Gastroesophageal sphincter (tissue), 4 donors: ENCODE results near the gene WDR47. TPM values are rescaled to one million over a fixed set of nuclear protein-coding genes. Genes with fewer than 3 reads are reported as not detected.
A peak's percentile ranks its signal among the peaks of the same experiment; 100 is the strongest.

Source experiments
- ATAC-seq: fragments of 150-250 bp; one replicate; pipeline ENCODE4 v1.9.1; 2016; ENCODE audit warnings: mild to moderate bottlenecking, moderate library complexity
- H3K27ac ChIP-seq, 4 donors: fragments of 200-600 bp; sonication (generic) in 3 of 4; 1 replicate in 3 of 4; 2 replicates in 1 of 4; pipeline ENCODE4 v1.5.1; 2016 to 2019
- H3K27me3 ChIP-seq: fragments of 200-600 bp; sonication (generic); one replicate; pipeline ENCODE4 v1.5.1; 2019
- H3K36me3 ChIP-seq, 2 donors: fragments of 200-600 bp; sonication (generic); one replicate each; pipeline ENCODE4 v1.5.1; 2019; ENCODE audit warnings: control low read depth in 1 of 2
- H3K4me1 ChIP-seq, 3 donors: fragments of 200-600 bp; sonication (generic); 1 replicate in 2 of 3; 2 replicates in 1 of 3; pipeline ENCODE4 v1.5.1; 2016 to 2019; ENCODE audit warnings: control low read depth in 2 of 3
- H3K4me3 ChIP-seq, 2 donors: fragments of 200-600 bp; sonication (generic); one replicate each; pipeline ENCODE4 v1.5.1; 2019; ENCODE audit warnings: mild to moderate bottlenecking in 1 of 2, moderate library complexity in 1 of 2
- H3K9me3 ChIP-seq, 3 donors: fragments of 200-600 bp; sonication (generic); one replicate each; pipeline ENCODE4 v1.5.1; 2017 to 2019; ENCODE audit warnings: control low read depth in 2 of 3
- EP300 ChIP-seq: sonication (generic); formaldehyde crosslinking; IDR thresholded peaks from one replicate; pipeline ENCODE4 v1.6.1; 2017; ENCODE audit warnings: antibody characterized with exemption, mild to moderate bottlenecking
- POLR2A ChIP-seq, 2 donors: fragments of 450-650 bp; IDR thresholded peaks; one replicate each; pipeline ENCODE4 v1.6.1; 2017; ENCODE audit warnings: antibody characterized with exemption in 2 of 2, mild to moderate bottlenecking in 2 of 2, moderate library complexity in 1 of 2
- POLR2AphosphoS5 ChIP-seq: sonication (generic); formaldehyde crosslinking; IDR thresholded peaks from one replicate; pipeline ENCODE4 v1.6.1; 2017; ENCODE audit warnings: antibody characterized with exemption
- WGBS, 2 donors: methylation state at CpG; one replicate each; pipeline ENCODE4 v1.1.5; 2018; ENCODE audit warnings: low coverage in 1 of 2; 5-methylcytosine and 5-hydroxymethylcytosine counted together
- total RNA-seq, 4 donors: library from RNA; depleted of rRNA; stranded (reverse); fragments of >200 nt; gene quantifications; one replicate each; pipeline ENCODE4 v1.1.0, GENCODE V29; 2016
- TF ChIP-seq, protein P1 (sequence below), 4 experiments: fragments of 200-600 bp in 2 of 4; fragments of 450-650 bp in 2 of 4; sonication (generic) in 1 of 4; IDR thresholded peaks; one replicate each; pipeline ENCODE4 v1.5.1; 2017 to 2019; ENCODE audit warnings: antibody characterized with exemption in 4 of 4, mild to moderate bottlenecking in 2 of 4, moderate library complexity in 2 of 4

WDR47 gene
- total RNA-seq, 4 donors from 2014 or later: 19.7 to 31.3 (median 25.1) TPM

GRCh38 chr1:108961752-108962486 is 80.0 kb downstream of the WDR47 start:
- Histone ChIP-seq H3K9me3 (no peaks in the 10 kb centered on the region), H3K27me3 (no peaks in the 10 kb centered on the region), H3K36me3 (peaks cover 0 to 22% of the 10 kb centered on the region in 2 donors), H3K27ac (peak overlapping the region; percentile 88 to 99 (median 92)), H3K4me1 (peaks cover 0 to 62% (median 8%) of the 10 kb centered on the region in 3 donors), H3K4me3 (peak overlapping the region; percentile 58 to 85)
- no peak for TF ChIP-seq POLR2AphosphoS5
- TF ChIP-seq EP300: no peak
- TF ChIP-seq, protein P1, sequence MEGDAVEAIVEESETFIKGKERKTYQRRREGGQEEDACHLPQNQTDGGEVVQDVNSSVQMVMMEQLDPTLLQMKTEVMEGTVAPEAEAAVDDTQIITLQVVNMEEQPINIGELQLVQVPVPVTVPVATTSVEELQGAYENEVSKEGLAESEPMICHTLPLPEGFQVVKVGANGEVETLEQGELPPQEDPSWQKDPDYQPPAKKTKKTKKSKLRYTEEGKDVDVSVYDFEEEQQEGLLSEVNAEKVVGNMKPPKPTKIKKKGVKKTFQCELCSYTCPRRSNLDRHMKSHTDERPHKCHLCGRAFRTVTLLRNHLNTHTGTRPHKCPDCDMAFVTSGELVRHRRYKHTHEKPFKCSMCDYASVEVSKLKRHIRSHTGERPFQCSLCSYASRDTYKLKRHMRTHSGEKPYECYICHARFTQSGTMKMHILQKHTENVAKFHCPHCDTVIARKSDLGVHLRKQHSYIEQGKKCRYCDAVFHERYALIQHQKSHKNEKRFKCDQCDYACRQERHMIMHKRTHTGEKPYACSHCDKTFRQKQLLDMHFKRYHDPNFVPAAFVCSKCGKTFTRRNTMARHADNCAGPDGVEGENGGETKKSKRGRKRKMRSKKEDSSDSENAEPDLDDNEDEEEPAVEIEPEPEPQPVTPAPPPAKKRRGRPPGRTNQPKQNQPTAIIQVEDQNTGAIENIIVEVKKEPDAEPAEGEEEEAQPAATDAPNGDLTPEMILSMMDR (IDR thresholded peaks at IDR 0.05): no peak
- TF ChIP-seq POLR2A (IDR thresholded peaks at IDR 0.05): no peak
- no peak for ATAC-seq
- 89 to 90% methylated on average over 10 to 15 of the region's 15 CpGs for WGBS, 2 donors

DNA sequence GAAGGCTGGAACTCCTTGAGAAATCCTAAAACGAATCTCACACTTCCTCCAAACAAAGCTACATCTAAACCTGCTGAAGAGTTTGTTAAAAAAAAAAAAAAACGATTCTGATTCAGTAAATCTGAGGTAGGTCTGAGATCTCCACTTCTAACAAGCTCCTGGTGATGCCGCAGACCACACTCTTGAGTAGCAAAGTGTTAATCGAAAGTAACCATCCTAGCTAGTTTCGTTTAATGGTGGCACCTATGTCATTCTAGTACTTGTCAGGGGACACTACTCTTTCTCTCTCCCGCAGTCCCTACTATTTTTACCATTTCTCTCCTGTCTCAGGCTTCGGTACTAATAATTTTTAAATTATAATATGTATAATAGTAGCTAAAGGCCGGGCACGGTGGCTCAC is 80.7 kb downstream of the WDR47 start:
- Histone ChIP-seq H3K4me1 (peaks cover 0 to 64% (median 8%) of the 10 kb centered on the region in 3 donors), H3K27me3 (no peaks in the 10 kb centered on the region), H3K4me3 (no peak overlapping the region), H3K27ac (no peak overlapping the region), H3K36me3 (peaks cover 0 to 25% of the 10 kb centered on the region in 2 donors), H3K9me3 (no peaks in the 10 kb centered on the region)
- WGBS, 2 donors: 80 to 100% methylated on average over 3 to 6 of the region's 9 CpGs
- ATAC-seq: no peak
- no peak for TF ChIP-seq EP300
- TF ChIP-seq, protein P1 (IDR thresholded peaks at IDR 0.05): no peak
- TF ChIP-seq POLR2A (IDR thresholded peaks at IDR 0.05): no peak
- TF ChIP-seq POLR2AphosphoS5: no peak

DNA sequence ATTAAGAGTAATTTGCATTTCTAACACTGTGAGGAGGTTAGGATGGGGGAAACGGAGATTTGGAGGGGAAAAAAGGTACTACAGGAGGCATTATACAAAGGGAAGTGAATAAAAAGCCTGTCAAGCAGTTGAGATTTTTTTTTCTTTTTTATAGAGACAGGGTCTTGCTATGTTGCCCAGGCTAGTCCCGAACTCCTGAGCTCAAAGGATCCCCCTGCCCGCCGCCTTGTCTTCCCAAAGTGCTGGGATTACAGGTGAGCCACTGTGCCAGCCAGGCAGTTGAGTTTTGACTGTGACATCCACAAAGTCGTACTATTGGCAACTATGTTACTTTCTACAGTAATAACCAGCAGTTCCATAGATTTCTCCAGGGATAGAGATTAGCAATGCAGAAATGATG is 81.2 kb downstream of the WDR47 start:
- Histone ChIP-seq H3K27me3 (no peaks in the 10 kb centered on the region), H3K4me3 (no peak overlapping the region), H3K9me3 (no peaks in the 10 kb centered on the region), H3K27ac (no peak overlapping the region), H3K4me1 (peaks cover 0 to 64% (median 8%) of the 10 kb centered on the region in 3 donors), H3K36me3 (peaks cover 0 to 30% of the 10 kb centered on the region in 2 donors)
- 88 to 92% methylated on average over 2 to 5 of the region's 5 CpGs for WGBS, 2 donors
- TF ChIP-seq POLR2AphosphoS5: no peak
- TF ChIP-seq POLR2A (IDR thresholded peaks at IDR 0.05): no peak
- no peak for ATAC-seq

GRCh38 chr1:108957888-108958287 is 84.0 kb downstream of the WDR47 start:
- Histone ChIP-seq H3K4me3 (no peak overlapping the region), H3K27ac (no peak overlapping the region), H3K4me1 (peaks cover 0 to 56% (median 8%) of the 10 kb centered on the region in 3 donors), H3K9me3 (no peaks in the 10 kb centered on the region), H3K27me3 (no peaks in the 10 kb centered on the region), H3K36me3 (peaks cover 0 to 49% of the 10 kb centered on the region in 2 donors)
- 91 to 92% methylated on average over 5 of the region's 5 CpGs for WGBS, 2 donors
- no peak for TF ChIP-seq EP300
- TF ChIP-seq POLR2A (IDR thresholded peaks at IDR 0.05): no peak
- TF ChIP-seq POLR2AphosphoS5: no peak
- TF ChIP-seq, protein P1 (IDR thresholded peaks at IDR 0.05): no peak
- no peak for ATAC-seq

DNA sequence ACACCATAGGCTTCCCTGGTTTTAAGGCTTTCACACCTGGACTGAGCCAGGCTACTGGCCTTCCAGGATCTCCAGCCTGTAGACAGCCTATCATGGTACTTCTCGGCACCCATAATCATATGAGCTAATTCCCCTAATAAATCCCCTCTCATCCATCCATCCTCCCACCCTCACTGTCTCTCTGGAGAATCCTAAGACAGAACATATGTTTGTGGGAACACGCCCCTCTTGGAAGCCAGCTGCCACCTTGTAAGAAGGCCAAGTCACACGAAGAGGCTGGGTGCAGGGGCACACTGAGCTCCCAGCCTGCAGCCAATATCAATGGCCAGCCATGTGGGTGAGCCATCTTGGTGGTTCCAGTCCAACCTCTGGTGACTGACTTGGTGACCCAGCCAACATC is 86.0 kb downstream of the WDR47 start:
- H3K27ac ChIP-seq: no peak overlapping the region
- H3K9me3 ChIP-seq: no peaks in the 10 kb centered on the region
- ATAC-seq: no peak
- H3K27me3 ChIP-seq: no peaks in the 10 kb centered on the region
- H3K36me3 ChIP-seq: peaks cover 0 to 49% of the 10 kb centered on the region in 2 donors
- H3K4me3 ChIP-seq: no peak overlapping the region
- TF ChIP-seq, protein P1 (IDR thresholded peaks at IDR 0.05): no peak
- no peak for TF ChIP-seq POLR2A (IDR thresholded peaks at IDR 0.05)
- WGBS, 2 donors: 80 to 100% methylated on average over 1 of the region's 3 CpGs
- peaks cover 0 to 38% (median 0%) of the 10 kb centered on the region in 3 donors for H3K4me1 ChIP-seq
